ENCODE results near the gene CHCHD3.
"Not testable (repeated sequence)": the region's sequence is repeated elsewhere in the genome, so short reads cannot be mapped to it uniquely, and the experiment has no call there.

Gene CHCHD3

DNA sequence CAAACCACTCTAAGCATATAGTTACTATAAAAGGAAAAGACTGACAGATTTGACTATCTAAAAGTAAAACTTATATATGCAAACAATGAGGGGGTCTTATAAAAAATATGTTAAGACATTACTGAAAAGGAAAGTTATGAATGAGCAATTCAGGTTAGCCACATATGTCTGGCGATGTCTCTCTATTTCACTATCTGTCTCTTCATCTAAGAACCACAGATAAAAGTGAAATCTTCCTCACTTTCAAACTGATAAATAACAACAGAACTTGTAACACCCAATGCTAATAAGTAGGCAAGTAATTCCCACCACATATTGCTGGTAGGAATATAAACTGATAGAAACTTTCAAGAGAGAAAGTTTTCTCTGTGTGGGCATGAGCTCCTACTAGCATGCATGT is 138.2 kb downstream of the CHCHD3 start:
- no peak for DNase-seq

GRCh38 chr7:132942701-132943100 is 139.2 kb downstream of the CHCHD3 start:
- no peak for DNase-seq

DNA sequence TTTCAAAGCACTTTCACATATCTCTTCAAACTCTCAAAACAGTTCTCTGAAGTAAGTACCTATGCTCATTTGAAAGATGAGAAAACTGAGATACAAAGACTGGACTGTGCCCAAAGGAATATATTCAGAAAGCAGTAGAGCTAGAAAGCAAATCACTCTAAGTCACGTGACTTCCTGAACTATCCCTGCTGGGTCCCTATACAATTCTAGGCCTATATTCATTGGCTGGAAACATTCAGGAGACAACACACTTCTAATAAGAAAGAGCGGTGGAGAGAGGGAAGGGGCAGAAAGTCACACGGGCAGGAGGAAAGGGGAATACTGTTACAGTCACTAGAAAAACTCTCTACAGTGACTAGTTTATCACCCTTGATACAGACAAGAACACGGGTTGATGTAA is 140.0 kb downstream of the CHCHD3 start:
- DNase-seq, result no peak

DNA sequence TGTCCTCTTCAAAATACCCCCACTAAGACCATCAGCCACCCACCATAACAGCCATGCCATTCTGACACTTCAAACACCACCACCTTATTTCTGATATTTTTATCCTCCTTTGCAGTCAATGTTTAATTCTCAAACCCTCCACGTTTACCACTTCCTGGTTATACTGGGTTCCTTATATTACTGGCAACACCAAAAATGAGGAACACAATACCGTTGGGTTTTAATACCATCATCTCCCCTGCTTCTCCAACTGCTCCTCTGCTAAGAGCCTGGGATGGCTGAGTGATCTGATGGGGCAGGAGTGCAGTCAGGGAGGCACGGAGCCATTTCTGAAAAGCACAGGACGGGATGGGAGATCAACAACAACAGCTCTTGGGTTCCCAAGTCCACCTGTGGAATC is 140.5 kb downstream of the CHCHD3 start:
- DNase-seq, result no peak

DNA sequence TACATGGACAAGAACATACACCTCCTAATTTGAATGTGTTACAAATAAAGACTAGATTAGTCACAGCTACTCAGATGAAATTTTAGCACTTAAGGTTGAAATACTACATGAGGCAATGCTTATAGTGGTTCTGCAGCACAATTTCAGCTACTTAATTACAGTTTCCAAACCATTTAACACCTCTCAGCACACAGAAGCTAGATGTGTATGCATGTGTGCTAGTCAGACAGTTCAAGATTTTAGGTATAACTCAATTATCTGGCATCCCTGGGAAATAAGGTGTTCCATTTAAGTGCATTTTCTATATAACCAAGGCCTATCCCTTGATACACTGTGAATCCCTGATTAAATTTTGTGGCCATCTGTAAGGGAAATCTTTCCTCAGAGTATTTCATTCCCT is 141.8 kb downstream of the CHCHD3 start:
- no peak for DNase-seq

DNA sequence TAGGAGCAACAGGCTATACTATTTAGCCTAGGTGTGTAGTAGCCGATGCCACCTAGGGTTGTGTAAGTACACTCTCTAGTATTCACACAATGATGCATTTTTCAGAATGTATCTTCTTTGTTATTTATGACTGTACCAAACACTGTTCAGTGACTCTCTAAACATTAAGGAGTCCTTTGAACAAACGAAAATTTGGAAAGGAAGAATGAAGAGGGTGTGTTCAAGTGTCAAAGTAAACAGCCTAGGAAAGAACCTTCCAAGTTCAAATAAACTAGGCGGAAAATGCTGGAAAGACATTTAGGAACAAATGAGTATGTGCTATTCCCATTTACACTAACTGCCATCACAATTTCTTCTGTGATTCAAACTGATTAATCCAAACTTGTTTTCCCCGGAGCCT is 142.4 kb downstream of the CHCHD3 start:
- no peak for DNase-seq

- DNase-seq, result no peak
Measured at GRCh38 chr7:132937286-132937685, 144.6 kb downstream of the CHCHD3 start.

DNA sequence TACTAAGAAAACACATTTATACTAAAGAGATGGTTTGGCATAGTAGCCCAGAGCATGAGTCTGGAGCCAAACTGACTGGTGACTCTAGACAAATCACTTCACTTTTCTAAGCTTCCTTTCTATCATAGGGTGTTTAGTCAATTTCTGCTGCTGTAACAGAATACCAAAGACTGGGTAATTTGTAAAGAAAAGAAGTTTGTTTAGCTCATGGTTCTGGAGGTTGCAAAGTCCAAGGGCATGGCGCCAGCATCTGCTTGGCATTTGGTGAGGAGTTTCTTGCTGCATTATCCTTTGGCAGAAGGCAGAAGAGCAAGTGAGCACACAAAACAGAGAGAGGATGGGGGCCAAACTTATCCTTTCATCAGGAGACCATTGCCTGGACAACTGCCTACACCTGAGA is 146.3 kb downstream of the CHCHD3 start:
- DNase-seq, result no peak

- no peak for DNase-seq
Measured at GRCh38 chr7:132934017-132934416, 147.9 kb downstream of the CHCHD3 start.

DNA sequence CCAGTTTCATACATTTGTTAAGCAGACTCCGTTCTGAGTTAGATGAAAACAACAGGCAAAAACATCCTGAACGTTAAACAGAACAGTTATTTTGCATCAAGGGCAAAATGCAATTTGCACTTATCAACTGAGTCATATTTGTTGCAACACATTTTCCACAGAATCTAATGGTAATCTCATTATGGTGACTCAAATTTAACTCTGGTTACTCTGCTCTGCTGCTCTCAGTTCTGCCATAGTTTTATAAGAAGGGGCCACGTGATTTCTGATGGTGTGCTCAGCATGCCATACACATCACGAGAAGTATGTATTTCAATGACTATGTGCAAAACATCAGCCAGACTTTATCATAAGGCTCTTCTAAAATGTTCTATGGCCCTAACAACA is 148.8 kb downstream of the CHCHD3 start:
- no peak for DNase-seq

- no peak for DNase-seq
Measured at GRCh38 chr7:132932296-132933071, 149.4 kb downstream of the CHCHD3 start.

DNA sequence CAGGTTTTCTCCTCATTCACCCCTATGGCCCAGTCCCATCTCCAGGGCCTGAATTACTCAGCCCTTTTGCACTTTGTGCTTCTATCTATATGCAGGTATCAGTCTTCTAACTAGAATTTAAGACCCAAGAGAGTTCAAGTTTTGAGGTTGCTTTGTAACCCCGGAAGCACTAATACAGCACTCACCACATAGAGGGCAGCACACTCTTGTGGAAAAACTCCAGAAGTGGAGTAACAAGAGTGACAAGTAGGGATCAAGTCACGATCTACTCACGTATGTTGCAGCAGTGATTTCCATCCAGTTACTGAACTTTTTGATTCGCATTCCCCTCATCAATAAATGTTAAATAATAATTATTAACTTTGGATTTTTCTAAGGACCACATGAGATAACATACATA is 151.0 kb downstream of the CHCHD3 start:
- no peak for DNase-seq

DNA sequence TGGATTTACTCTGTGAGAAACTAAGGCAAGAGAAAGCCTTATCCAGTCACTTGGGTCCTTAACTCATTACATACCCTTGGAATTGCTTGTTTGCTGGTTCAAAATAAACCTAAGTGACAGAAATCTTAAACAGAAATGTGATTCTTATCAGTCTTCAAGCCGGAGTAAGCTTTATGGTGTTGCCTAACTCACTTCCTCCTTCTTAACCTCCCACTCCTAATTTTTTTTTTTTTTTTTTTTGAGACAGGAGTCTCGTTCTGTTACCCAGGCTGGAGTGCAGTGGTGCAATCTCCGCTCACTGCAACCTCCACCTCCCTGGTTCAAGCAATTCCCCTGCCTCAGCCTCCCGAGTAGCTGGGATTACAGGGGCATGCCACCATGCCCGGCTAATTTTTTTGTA is 151.9 kb downstream of the CHCHD3 start:
- not testable (repeated sequence) for DNase-seq

DNA sequence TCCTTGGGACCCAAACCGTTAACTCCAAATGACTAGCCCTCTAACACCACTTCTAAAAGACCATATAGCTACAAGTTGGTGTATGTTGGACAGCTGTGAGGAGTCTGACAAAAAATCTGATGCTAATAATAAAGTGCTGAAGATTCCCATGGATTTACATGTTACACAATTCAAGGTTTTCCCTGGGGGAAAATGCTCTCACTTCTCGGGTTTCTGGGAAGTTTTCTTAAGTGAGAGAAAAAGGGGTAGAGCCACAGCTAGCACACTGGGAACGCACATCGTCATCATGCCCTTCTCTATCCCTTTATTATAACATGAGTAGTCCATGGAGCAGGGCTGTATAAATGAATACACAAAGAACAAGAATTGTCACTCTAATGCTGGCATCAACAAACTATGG is 162.1 kb downstream of the CHCHD3 start:
- no peak for DNase-seq

GRCh38 chr7:132915647-132916046 is 166.2 kb downstream of the CHCHD3 start:
- DNase-seq, result no peak

DNA sequence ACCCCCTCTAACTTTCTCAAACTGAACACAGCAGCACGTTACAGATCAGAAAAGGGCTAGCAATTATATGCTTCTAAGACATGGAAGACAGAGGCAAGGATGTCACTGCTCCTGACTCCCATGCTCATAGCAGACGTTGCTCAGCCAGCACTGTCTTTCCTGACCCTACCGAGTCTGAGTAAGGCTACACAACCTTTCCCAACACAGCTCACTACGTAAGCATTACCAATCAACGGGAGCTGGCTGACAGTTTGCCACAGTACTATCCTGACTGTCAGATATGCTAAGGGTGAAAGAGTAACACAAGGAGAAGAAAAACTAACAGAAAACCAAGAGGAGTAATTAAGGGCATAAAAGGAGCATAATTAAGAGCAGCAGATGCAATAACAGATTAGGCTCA is 171.2 kb downstream of the CHCHD3 start:
- no peak for DNase-seq

DNA sequence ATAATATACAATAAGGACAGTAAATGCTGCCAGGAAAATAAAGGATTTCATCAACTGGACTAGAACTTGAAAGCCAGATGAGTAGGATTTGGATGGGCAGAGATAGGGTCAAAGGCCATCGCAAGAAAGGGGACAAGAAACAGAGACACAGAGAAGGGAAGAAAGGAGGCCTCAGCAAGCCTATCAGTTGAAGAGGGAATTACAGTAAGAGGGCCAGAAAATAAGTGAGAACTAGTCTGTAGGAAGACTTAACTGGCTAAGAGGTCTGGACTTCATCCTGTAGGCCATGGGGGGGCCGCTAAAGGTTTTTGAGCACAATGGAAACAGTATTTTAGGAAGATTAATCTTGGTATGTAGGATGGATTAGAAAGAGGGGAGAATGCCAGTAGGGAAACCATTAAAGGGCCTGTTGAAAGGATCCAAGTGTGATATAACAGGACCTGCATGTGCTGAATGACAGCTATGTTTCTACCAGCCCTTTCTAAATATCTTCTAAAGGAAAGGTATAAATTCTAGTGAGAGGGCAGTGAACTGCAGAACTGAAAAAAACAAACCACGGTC is 174.4 kb downstream of the CHCHD3 start:
- DNase-seq, result no peak

- DNase-seq, result no peak
Measured at GRCh38 chr7:132906193-132906835, 175.6 kb downstream of the CHCHD3 start.

GRCh38 chr7:132905136-132905535 is 176.8 kb downstream of the CHCHD3 start:
- not testable (repeated sequence) for DNase-seq

DNA sequence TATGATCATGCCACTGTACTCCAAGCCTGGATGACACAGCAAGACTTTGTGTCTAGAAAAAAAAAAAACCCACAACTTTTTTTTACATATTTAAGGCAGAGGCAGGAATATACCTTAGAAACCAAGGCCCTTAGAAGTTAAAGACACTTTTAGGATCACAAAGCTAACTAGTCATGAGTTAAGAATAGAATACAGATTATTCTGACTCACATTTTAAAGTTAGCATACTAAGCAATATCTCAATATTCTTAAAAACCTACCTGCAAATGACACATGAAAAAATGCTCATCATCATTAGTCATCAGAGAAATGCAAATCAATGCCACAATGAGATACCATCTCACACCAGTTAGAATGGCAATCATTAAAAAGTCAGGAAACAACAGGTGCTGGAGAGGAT is 177.7 kb downstream of the CHCHD3 start:
- no peak for DNase-seq

DNA sequence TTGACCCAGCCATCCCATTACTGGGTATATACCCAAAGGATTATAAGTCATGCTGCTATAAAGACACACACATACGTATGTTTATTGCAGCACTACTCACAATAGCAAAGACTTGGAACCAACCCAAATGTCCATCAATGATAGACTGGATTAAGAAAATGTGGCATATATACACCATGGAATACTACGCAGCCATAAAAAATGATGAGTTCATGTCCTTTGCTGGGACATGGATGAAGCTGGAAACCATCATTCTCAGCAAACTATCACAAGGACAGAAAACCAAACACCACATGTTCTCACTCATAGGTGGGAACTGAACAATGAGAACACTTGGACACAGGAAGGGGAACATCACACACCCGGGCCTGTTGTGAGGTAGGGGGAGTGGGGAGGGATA is 179.6 kb downstream of the CHCHD3 start:
- not testable (repeated sequence) for DNase-seq

GRCh38 chr7:132901241-132901640 is 180.6 kb downstream of the CHCHD3 start:
- DNase-seq, result no peak

- no peak for DNase-seq
Measured at GRCh38 chr7:132899833-132900232, 182.1 kb downstream of the CHCHD3 start.

- not testable (repeated sequence) for DNase-seq
Measured at GRCh38 chr7:132898641-132899175, 183.2 kb downstream of the CHCHD3 start.

All from SW 1271 (cell line).